ENCODE measurements around the gene ITGA3.

Gene ITGA3

GRCh38 chr17:50125420-50125997 lies 69.6 kb downstream of the ITGA3 start:
- DNase-seq (ENCODE audit: insufficient read length, low spot score) (no peak), FAIRE-seq (no peak)
- TF ChIP-seq POU2F2 (IDR thresholded peaks at IDR 0.05; ENCODE audit: low read depth, low read length) = no peak
- no peak for TF ChIP-seq PAX5 (IDR thresholded peaks at IDR 0.05; ENCODE audit: insufficient read depth, low read length, severe bottlenecking)
- no peak for TF ChIP-seq POLR2AphosphoS5 (IDR thresholded peaks at IDR 0.05; ENCODE audit: low read depth, low read length)
- no peak for TF ChIP-seq POLR2A (IDR thresholded peaks at IDR 0.05; ENCODE audit: low read depth, low read length)
- TF ChIP-seq TAF1 (IDR thresholded peaks at IDR 0.05; ENCODE audit: low read depth, low read length) = no peak
- TF ChIP-seq SPI1 (IDR thresholded peaks at IDR 0.05; ENCODE audit: low read depth, low read length) = no peak

- DNase-seq (ENCODE audit: insufficient read length, low spot score) (no peak), FAIRE-seq (no peak)
- TF ChIP-seq SPI1 (IDR thresholded peaks at IDR 0.05; ENCODE audit: low read depth, low read length) = 0 out of 2 replicates have a peak, but pooled peaks have one; percentile 0
- no peak for TF ChIP-seq POU2F2 (IDR thresholded peaks at IDR 0.05; ENCODE audit: low read depth, low read length)
These were observed 71.9 kb downstream of the ITGA3 start for GRCh38 chr17:50127697-50128361.

GRCh38 chr17:50128441-50129352 lies 72.8 kb downstream of the ITGA3 start:
- DNase-seq (ENCODE audit: insufficient read length, low spot score) (no peak), FAIRE-seq (no peak)
- TF ChIP-seq POLR2AphosphoS5 (IDR thresholded peaks at IDR 0.05; ENCODE audit: low read depth, low read length) = no peak
- no peak for TF ChIP-seq TAF1 (IDR thresholded peaks at IDR 0.05; ENCODE audit: low read depth, low read length)
- TF ChIP-seq SPI1 (IDR thresholded peaks at IDR 0.05; ENCODE audit: low read depth, low read length) = no peak
- TF ChIP-seq POU2F2 (IDR thresholded peaks at IDR 0.05; ENCODE audit: low read depth, low read length) = no peak
- no peak for TF ChIP-seq POLR2A (IDR thresholded peaks at IDR 0.05; ENCODE audit: low read depth, low read length)
- no peak for TF ChIP-seq PAX5 (IDR thresholded peaks at IDR 0.05; ENCODE audit: insufficient read depth, low read length, severe bottlenecking)

GRCh38 chr17:50129353-50129727 lies 73.4 kb downstream of the ITGA3 start:
- no peak for DNase-seq (ENCODE audit: insufficient read length, low spot score)
- no peak for FAIRE-seq
- TF ChIP-seq POLR2AphosphoS5 (IDR thresholded peaks at IDR 0.05; ENCODE audit: low read depth, low read length) (no peak), SPI1 (IDR thresholded peaks at IDR 0.05; ENCODE audit: low read depth, low read length) (no peak), POU2F2 (IDR thresholded peaks at IDR 0.05; ENCODE audit: low read depth, low read length) (no peak), TAF1 (IDR thresholded peaks at IDR 0.05; ENCODE audit: low read depth, low read length) (no peak), PAX5 (IDR thresholded peaks at IDR 0.05; ENCODE audit: insufficient read depth, low read length, severe bottlenecking) (no peak), POLR2A (IDR thresholded peaks at IDR 0.05; ENCODE audit: low read depth, low read length) (no peak)

GRCh38 chr17:50129728-50130558 lies 74.0 kb downstream of the ITGA3 start, which contains the start of gene SAMD14:
Gene SAMD14 (minus strand): TSS chr17:50130160. CDS start chr17:50124959, 5,201 bp downstream.
- TF ChIP-seq PAX5 (IDR thresholded peaks at IDR 0.05; ENCODE audit: insufficient read depth, low read length, severe bottlenecking) (no peak), TAF1 (IDR thresholded peaks at IDR 0.05; ENCODE audit: low read depth, low read length) (no peak), POLR2AphosphoS5 (IDR thresholded peaks at IDR 0.05; ENCODE audit: low read depth, low read length) (no peak), POU2F2 (IDR thresholded peaks at IDR 0.05; ENCODE audit: low read depth, low read length) (no peak), SPI1 (IDR thresholded peaks at IDR 0.05; ENCODE audit: low read depth, low read length) (no peak), POLR2A (IDR thresholded peaks at IDR 0.05; ENCODE audit: low read depth, low read length) (no peak)
- FAIRE-seq (peak; percentile 33), DNase-seq (ENCODE audit: insufficient read length, low spot score) (peak; percentile 67)

- TF ChIP-seq SPI1 (IDR thresholded peaks at IDR 0.05; ENCODE audit: low read depth, low read length) = no peak
- TF ChIP-seq TAF1 (IDR thresholded peaks at IDR 0.05; ENCODE audit: low read depth, low read length) = no peak
- TF ChIP-seq POU2F2 (IDR thresholded peaks at IDR 0.05; ENCODE audit: low read depth, low read length) = no peak
- TF ChIP-seq POLR2A (IDR thresholded peaks at IDR 0.05; ENCODE audit: low read depth, low read length) = no peak
- TF ChIP-seq POLR2AphosphoS5 (IDR thresholded peaks at IDR 0.05; ENCODE audit: low read depth, low read length) = no peak
- TF ChIP-seq PAX5 (IDR thresholded peaks at IDR 0.05; ENCODE audit: insufficient read depth, low read length, severe bottlenecking) = no peak
- DNase-seq (ENCODE audit: insufficient read length, low spot score) (no peak), FAIRE-seq (no peak)
These were observed 74.8 kb downstream of the ITGA3 start for GRCh38 chr17:50130559-50131305.

GRCh38 chr17:50132104-50132794 lies 76.3 kb downstream of the ITGA3 start:
- DNase-seq (ENCODE audit: insufficient read length, low spot score) = no peak
- FAIRE-seq = no peak
- TF ChIP-seq POLR2A (IDR thresholded peaks at IDR 0.05; ENCODE audit: low read depth, low read length) = no peak; the same call in 1 of the 2 replicates
- TF ChIP-seq POLR2AphosphoS5 (IDR thresholded peaks at IDR 0.05; ENCODE audit: low read depth, low read length) = peak; percentile 33; the same call in 1 of the 2 replicates
- TF ChIP-seq POU2F2 (IDR thresholded peaks at IDR 0.05; ENCODE audit: low read depth, low read length) = no peak

Data from GM12891 (cell line).